Naive B cell (primary cell): ENCODE measurements around the gene VPS51. TPM values are rescaled to one million over a fixed set of nuclear protein-coding genes. Genes with fewer than 3 reads are reported as not detected.

Experiments
- ATAC-seq, 2 donors: fragments of 150-1000 bp; cut with Tn5 transposase; 2 replicates each; pipeline ENCODE4 v1.10.0; 2021; ENCODE audit warnings: low read depth in 2 of 2, mild to moderate bottlenecking in 2 of 2, moderate library complexity in 2 of 2
- DNase-seq: peaks from one replicate; pipeline ENCODE4 v3.0.0; 2022
- H3K27ac Mint-ChIP-seq, 6 donors: one replicate each; pipeline ENCODE4 v1.8.0; 2020 to 2022; ENCODE audit warnings: mild to moderate bottlenecking in 6 of 6, mixed read lengths in 6 of 6, moderate library complexity in 5 of 6, inconsistent platforms in 2 of 6
- H3K27me3 Mint-ChIP-seq, 3 donors: one replicate each; pipeline ENCODE4 v1.8.0; 2021 to 2022; ENCODE audit warnings: mixed read lengths in 3 of 3, mild to moderate bottlenecking in 1 of 3
- H3K36me3 Mint-ChIP-seq, 2 donors: one replicate each; pipeline ENCODE4 v1.8.0; 2020 to 2022; ENCODE audit warnings: mixed read lengths in 2 of 2, inconsistent platforms in 1 of 2, mild to moderate bottlenecking in 1 of 2
- H3K4me1 Mint-ChIP-seq, 3 donors: one replicate each; pipeline ENCODE4 v1.8.0; 2020 to 2022; ENCODE audit warnings: mixed read lengths in 3 of 3, inconsistent platforms in 1 of 3, mild to moderate bottlenecking in 1 of 3, moderate library complexity in 1 of 3
- H3K4me3 Mint-ChIP-seq, 8 donors: one replicate each; pipeline ENCODE4 v1.8.0; 2020 to 2022; ENCODE audit warnings: mild to moderate bottlenecking in 8 of 8, mixed read lengths in 8 of 8, moderate library complexity in 8 of 8, inconsistent platforms in 2 of 8
- H3K9me3 Mint-ChIP-seq, 7 donors: one replicate each; pipeline ENCODE4 v1.8.0; 2020 to 2022; ENCODE audit warnings: mixed read lengths in 7 of 7, mild to moderate bottlenecking in 5 of 7, inconsistent platforms in 2 of 7, moderate library complexity in 1 of 7
- polyA plus RNA-seq, 6 donors: library from polyadenylated mRNA; unstranded; fragments of 300-500 nt; fragmentation: Illumina TruSeq; gene quantifications; one replicate each; pipeline ENCODE4 v1.2.3, GENCODE V29; 2021; ENCODE audit warnings: low read depth in 6 of 6

Gene VPS51
- polyA plus RNA-seq, 6 donors from 2014 or later = 80.5 to 106 (median 91.2) TPM

DNA sequence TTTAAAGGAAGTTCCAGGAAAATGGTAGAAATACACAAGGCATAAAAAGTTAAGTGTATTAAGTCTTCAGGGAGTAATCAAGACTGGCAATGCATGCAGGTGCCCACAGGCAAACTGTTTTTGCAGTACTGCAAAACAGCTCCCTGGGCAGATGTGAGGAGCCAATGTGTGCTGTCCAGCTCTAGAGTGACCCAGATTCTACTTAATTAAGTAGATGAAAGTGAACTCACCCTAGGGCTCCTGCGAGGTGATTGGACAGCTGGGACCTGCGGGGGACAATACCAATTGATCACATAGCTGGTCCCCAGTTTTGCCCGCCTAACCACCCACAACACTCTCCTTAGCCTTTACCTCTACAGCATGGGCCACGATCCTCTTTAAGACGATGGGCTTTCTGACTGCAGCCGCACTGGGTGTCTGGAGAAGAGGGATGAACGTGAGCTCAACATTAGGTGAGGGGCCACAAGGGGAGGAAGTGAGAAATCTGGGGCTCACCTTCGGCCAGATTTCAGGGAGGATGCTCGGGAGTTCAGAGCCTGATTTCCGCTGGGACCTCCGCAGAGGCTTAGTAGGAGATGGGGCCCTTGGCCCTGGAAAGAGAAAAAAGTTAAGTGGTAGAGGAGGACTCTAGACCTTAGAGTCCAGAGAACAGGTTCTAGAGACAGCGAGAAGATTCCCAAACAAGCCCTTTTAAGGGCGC is 12.7 kb upstream of the VPS51 start:
- Mint-ChIP-seq H3K27ac (peak overlapping the region; percentile 94 to 99 (median 98)), H3K9me3 (no peaks in the 10 kb centered on the region), H3K27me3 (no peaks in the 10 kb centered on the region), H3K4me3 (peak overlapping the region; percentile 94 to 99 (median 96)), H3K36me3 (peaks cover 0 to 10% of the 10 kb centered on the region in 2 donors), H3K4me1 (peaks cover 33 to 40% (median 37%) of the 10 kb centered on the region in 3 donors)
- DNase-seq = no peak
- ATAC-seq = no peak

DNA sequence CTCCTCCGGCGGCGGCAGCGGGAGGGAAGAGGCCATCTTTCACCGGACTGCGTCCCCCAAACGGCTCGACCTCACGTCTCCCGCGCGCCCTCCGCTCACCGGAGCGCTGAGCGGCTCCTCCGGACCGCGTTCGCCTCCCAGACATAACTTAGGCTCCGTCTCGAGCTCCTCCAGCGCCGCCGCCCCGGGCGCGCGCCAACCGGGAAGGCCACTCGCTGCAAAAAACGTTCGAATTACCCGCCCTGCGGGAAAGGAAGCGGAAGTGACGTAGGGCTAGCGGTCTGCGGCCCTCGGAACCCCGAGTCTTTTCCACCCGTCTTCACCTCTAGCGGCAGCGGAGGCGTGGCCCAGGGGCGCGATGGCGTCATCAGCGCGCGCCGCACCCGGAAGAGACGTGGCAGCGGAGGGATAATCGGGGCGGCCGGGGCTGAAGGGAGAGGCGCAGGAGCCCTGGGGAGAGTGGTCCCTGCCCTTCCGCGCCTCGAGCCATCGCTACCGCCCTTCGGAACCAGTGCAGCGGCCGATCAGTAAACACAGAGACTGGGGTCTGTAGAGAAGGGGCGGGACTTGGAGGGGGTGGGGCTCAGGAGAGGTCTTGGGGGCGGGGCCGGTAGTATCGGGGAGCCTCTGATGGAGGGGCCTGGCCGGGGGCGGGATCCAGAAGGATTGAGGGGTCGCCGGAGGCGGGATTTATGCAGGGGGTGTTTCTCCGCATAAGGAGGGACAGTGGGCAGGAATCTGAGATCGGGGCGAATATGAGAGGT is 12.0 kb upstream of the VPS51 start, which contains the start of the genes CDCA5 and ZFPL1:
TSS of gene CDCA5 (minus strand) at position 207 of the 764 bp plus-strand sequence. CDS start at position 145, 62 bp downstream.
TSS of gene ZFPL1 (plus strand) at position 389 of the 764 bp plus-strand sequence. CDS start 477 bp downstream, outside the sequence.
- Mint-ChIP-seq H3K27me3 (no peaks in the 10 kb centered on the region), H3K9me3 (no peaks in the 10 kb centered on the region), H3K27ac (peak within 1 kb of the TSS; percentile 94 to 99 (median 98)), H3K4me3 (peak within 1 kb of the TSS; percentile 94 to 99 (median 96)), H3K4me1 (peaks cover 34 to 42% (median 35%) of the 10 kb centered on the region in 3 donors), H3K36me3 (peaks cover 6 to 17% of the 10 kb centered on the region in 2 donors)
- ATAC-seq = peak; percentile 94 to 95
- DNase-seq = peak; percentile 96

DNA sequence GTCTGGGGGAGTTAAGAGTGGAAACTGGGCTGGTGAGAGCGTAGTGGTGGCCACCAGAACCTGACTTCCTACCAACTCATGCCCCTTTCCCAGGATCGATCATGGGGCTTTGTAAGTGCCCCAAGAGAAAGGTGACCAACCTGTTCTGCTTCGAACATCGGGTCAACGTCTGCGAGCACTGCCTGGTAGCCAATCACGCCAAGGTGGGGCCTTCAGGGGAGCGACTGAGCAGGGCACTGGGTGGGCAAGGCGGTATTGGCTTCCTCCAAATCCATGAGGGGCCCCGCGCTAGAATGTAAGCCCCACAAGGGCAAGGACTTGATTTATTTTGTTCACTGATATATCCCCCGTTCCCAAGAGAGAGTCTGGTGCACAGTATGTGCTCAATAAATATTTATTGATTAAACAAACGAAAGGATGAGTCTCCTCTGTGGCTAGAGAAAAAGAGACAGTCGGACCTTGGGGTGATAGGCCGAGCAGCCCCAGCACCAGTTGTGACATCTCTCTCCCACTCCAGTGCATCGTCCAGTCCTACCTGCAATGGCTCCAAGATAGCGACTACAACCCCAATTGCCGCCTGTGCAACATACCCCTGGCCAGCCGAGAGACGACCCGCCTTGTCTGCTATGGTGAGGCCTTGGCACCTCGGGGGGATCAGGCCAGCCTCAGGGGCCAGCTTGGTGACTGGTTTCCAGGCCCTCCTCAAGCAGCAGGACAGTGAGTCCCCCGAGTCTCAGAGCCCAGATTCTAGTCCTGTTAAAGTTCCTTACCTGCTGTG is 11.2 kb upstream of the VPS51 start:
- peaks cover 10 to 19% of the 10 kb centered on the region in 2 donors for H3K36me3 Mint-ChIP-seq
- peak overlapping the region; percentile 94 to 99 (median 98) for H3K27ac Mint-ChIP-seq
- peaks cover 34 to 42% (median 35%) of the 10 kb centered on the region in 3 donors for H3K4me1 Mint-ChIP-seq
- H3K9me3 Mint-ChIP-seq = no peaks in the 10 kb centered on the region
- peak overlapping the region; percentile 94 to 99 (median 96) for H3K4me3 Mint-ChIP-seq
- no peaks in the 10 kb centered on the region for H3K27me3 Mint-ChIP-seq
- ATAC-seq (peak; percentile 9 to 10), DNase-seq (no peak)

DNA sequence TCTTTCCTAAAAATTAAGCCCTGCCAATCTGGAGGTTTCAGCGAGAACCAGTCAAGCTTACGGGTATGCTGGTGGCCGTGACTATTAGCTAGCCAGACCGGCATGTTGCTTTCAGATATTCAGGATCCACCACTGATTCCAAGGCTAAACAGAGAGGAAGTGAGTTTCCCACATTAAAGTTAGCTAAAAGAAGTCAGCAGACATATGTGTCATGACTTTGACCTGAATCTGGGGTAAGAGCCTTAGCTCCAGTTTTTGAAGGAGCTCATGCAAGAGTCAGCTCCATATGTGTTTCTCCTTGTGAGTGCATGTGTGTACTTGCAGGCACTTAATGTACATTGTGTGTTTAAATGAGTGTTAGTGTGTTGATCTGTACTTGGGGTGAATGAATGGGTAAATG is 10.6 kb upstream of the VPS51 start:
- peak overlapping the region in 5 of 6 donors; percentile 4 to 99 (median 69) for H3K27ac Mint-ChIP-seq
- peaks cover 10 to 19% of the 10 kb centered on the region in 2 donors for H3K36me3 Mint-ChIP-seq
- H3K4me1 Mint-ChIP-seq = peaks cover 34 to 42% (median 35%) of the 10 kb centered on the region in 3 donors
- no peak for DNase-seq
- no peaks in the 10 kb centered on the region for H3K27me3 Mint-ChIP-seq
- peak overlapping the region; percentile 94 to 99 (median 96) for H3K4me3 Mint-ChIP-seq
- no peak for ATAC-seq
- H3K9me3 Mint-ChIP-seq = no peaks in the 10 kb centered on the region

DNA sequence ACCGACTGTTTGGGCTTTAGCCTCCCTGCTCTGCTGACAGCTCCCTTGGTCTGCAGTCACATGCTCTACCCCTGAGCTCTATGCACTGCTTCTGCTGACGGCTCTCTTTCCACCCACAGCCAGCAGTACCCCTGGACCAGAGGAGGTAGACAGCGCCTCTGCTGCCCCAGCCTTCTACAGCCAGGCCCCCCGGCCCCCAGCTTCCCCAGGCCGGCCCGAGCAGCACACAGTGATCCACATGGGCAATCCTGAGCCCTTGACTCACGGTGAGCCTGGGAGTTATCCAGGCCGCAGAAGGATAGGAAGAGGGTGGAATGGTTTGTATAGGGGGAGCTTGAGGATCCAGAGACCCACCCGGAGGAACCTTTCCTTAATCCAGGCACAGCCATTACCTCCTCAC is 9.2 kb upstream of the VPS51 start:
- Mint-ChIP-seq H3K27me3 (no peaks in the 10 kb centered on the region), H3K9me3 (no peaks in the 10 kb centered on the region), H3K27ac (peak overlapping the region in 1 of 6 donors; percentile 85), H3K4me3 (peak overlapping the region in 2 of 8 donors; percentile 36 to 73), H3K4me1 (peaks cover 28 to 38% (median 34%) of the 10 kb centered on the region in 3 donors), H3K36me3 (peaks cover 10 to 19% of the 10 kb centered on the region in 2 donors)
- no peak for ATAC-seq
- no peak for DNase-seq

DNA sequence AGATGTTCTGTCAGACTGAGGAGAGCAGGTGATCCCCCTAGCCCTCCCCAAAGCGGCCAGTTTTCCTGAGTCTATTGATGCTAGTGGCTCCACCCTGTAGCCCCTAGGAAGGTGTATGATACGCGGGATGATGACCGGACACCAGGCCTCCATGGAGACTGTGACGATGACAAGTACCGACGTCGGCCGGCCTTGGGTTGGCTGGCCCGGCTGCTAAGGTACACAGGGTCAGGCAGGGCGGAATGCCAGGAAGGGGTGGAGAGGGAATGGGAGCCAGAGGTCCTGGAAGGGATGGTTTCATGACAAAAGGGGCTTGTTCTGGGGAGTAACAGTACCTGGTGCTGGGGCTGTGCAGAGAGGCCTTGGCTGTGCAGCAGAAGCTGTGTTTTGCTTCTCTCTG is 8.8 kb upstream of the VPS51 start:
- peak overlapping the region in 1 of 6 donors; percentile 85 for H3K27ac Mint-ChIP-seq

DNA sequence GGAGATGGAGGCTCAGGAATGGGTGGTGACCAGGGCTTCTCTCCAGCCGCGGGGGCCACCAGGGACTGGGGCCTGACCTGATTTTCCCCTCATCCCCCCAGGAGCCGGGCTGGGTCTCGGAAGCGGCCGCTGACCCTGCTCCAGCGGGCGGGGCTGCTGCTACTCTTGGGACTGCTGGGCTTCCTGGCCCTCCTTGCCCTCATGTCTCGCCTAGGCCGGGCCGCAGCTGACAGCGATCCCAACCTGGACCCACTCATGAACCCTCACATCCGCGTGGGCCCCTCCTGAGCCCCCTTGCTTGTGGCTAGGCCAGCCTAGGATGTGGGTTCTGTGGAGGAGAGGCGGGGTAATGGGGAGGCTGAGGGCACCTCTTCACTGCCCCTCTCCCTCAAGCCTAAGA is 8.2 kb upstream of the VPS51 start:
- no peak for DNase-seq
- no peak for ATAC-seq
- H3K36me3 Mint-ChIP-seq = peaks cover 10 to 19% of the 10 kb centered on the region in 2 donors
- H3K4me1 Mint-ChIP-seq = peaks cover 31 to 36% (median 33%) of the 10 kb centered on the region in 3 donors
- H3K27ac Mint-ChIP-seq = no peak overlapping the region
- H3K9me3 Mint-ChIP-seq = no peaks in the 10 kb centered on the region
- no peaks in the 10 kb centered on the region for H3K27me3 Mint-ChIP-seq
- H3K4me3 Mint-ChIP-seq = no peak overlapping the region

More for the DNA sequence above, 8.8 kb upstream of the VPS51 start:
- H3K27me3 Mint-ChIP-seq = no peaks in the 10 kb centered on the region
- peak overlapping the region in 1 of 8 donors; percentile 36 for H3K4me3 Mint-ChIP-seq
- peaks cover 10 to 19% of the 10 kb centered on the region in 2 donors for H3K36me3 Mint-ChIP-seq
- ATAC-seq (no peak), DNase-seq (no peak)
- peaks cover 28 to 38% (median 34%) of the 10 kb centered on the region in 3 donors for H3K4me1 Mint-ChIP-seq
- H3K9me3 Mint-ChIP-seq = no peaks in the 10 kb centered on the region

DNA sequence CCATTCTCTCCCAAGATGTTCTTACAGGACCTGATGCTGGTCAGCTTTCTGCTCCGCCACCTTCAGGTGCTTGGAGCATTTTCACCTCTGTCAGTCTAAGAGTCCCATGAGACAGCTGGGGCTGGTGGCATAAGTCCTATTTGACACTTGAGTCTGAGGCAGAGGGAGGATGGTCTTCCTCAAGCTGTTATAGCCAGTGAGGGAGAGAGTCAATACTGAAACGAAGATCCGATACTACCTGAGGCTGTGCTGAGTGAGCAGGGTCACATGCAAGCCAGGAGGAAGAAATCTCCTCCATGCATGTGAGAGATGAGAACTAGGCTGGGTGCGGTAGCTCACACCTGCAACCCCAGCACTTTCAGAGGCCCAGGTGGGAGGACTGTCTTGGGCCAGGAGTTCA is 6.4 kb upstream of the VPS51 start:
- H3K4me1 Mint-ChIP-seq = peaks cover 16 to 19% (median 18%) of the 10 kb centered on the region in 3 donors
- ATAC-seq (no peak), DNase-seq (no peak)
- H3K4me3 Mint-ChIP-seq = peak overlapping the region in 1 of 8 donors; percentile 64
- H3K27ac Mint-ChIP-seq = no peak overlapping the region
- no peaks in the 10 kb centered on the region for H3K27me3 Mint-ChIP-seq
- no peaks in the 10 kb centered on the region for H3K9me3 Mint-ChIP-seq
- peaks cover 10 to 19% of the 10 kb centered on the region in 2 donors for H3K36me3 Mint-ChIP-seq

DNA sequence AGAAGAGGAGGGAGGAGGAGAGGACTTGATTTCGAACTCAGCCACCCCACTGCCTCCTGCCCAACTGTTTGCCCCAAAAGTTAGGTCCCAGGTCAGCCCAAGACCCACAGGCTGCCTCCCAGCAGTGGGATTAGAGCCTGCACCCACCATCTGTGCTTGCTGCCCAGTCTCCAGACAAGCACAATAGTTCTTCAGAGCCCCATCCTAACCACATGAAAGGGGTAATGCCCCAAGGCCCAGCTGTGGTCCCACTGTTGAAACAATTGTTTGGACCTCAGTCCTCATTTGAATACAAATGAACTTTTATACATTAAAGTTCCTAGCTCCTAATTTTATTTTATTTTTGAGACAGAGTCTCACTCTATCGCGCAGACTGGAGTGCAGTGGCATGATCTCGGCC is 5.4 kb upstream of the VPS51 start:
- Mint-ChIP-seq H3K36me3 (peaks cover 10 to 15% of the 10 kb centered on the region in 2 donors), H3K4me3 (no peak overlapping the region)

DNA sequence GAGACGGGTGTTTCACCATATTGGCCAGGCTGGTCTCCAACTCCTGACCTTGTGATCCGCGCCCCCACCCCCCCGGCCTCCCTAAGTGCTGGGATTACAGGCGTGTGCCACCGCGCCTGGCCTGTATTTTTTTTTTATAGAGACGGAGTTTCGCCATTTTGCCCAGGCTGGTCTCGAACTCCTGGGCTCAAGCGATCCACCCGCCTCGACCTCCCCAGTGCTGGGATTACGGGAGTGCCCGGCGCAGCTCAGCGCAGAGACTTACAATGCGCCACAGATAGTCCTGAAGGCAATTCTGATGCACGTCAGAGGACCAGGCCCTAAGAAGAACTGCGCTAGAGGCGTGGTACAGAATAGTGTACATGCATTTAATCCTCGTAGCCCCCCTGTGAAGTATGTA is 587 bp upstream of the VPS51 start:
- ATAC-seq (no peak), DNase-seq (no peak)
- Mint-ChIP-seq H3K4me3 (peak overlapping the region in 7 of 8 donors; percentile 81 to 96 (median 92)), H3K36me3 (no peaks in the 10 kb centered on the region), H3K27me3 (no peaks in the 10 kb centered on the region), H3K27ac (peak overlapping the region in 4 of 6 donors; percentile 63 to 98 (median 91)), H3K9me3 (no peaks in the 10 kb centered on the region), H3K4me1 (peaks cover 11 to 25% (median 17%) of the 10 kb centered on the region in 3 donors)

More for the DNA sequence above, 5.4 kb upstream of the VPS51 start:
- Mint-ChIP-seq H3K4me1 (peaks cover 10 to 12% (median 11%) of the 10 kb centered on the region in 3 donors), H3K27ac (peak overlapping the region in 1 of 6 donors; percentile 85), H3K9me3 (no peaks in the 10 kb centered on the region), H3K27me3 (no peaks in the 10 kb centered on the region)
- ATAC-seq (no peak), DNase-seq (no peak)

DNA sequence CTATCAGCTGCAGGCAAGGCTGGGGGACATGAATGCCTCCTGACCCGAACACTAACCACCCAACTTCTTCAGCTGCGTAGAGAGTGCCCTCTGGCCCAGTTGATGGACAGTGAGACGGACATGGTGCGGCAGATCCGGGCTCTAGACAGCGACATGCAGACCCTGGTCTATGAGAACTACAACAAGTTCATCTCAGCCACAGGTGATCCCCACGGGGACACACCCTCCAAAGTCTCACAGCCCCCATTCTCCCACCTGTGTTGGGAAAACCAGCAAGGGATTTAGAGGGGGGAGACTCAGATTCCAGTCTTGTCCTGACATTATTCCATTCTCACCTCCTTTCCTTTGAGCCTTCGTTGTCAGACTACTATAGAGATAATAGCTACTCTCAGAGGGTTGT is 912 bp downstream of the VPS51 start:
- ATAC-seq = no peak
- no peaks in the 10 kb centered on the region for H3K27me3 Mint-ChIP-seq

DNA sequence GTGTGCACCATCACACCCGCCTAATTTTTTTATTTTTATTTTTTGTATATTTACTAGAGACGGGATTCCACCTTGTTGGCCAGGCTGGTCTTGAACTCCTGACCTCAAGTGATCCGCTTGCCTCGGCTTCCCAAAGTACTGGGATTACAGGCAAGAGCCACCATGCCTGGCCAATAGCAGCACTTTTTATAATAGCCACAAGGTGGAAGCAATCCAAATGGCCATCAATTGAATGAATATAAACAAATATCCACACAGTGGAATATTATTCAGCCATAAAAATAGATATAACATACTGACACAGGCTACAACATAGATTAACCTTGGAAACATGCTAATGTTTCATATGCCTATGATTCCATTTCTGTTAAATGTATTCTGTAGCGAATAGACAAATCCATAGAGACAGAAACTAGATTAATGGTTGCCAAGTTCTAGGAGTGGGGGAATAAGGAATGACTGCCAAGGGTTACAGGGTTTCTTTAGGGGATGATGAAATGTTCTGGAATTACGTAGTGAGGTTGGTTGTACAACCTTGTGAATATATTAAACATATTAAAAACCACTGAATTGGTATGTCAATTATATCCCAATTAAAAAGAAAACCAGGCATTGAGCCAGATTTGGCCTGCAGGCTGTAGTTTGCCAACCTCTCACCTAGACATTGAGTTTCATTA is 4.8 kb downstream of the VPS51 start:
- no peak overlapping the region for H3K4me3 Mint-ChIP-seq
- no peaks in the 10 kb centered on the region for H3K27me3 Mint-ChIP-seq
- no peak for ATAC-seq
- no peaks in the 10 kb centered on the region for H3K36me3 Mint-ChIP-seq
- H3K9me3 Mint-ChIP-seq = no peaks in the 10 kb centered on the region
- peaks cover 12 to 30% (median 23%) of the 10 kb centered on the region in 3 donors for H3K4me1 Mint-ChIP-seq
- H3K27ac Mint-ChIP-seq = peak overlapping the region in 1 of 6 donors; percentile 29
- no peak for DNase-seq

More for the DNA sequence above, 912 bp downstream of the VPS51 start:
- Mint-ChIP-seq H3K4me3 (peak overlapping the region; percentile 81 to 96 (median 94)), H3K4me1 (peaks cover 11 to 25% (median 17%) of the 10 kb centered on the region in 3 donors), H3K36me3 (no peaks in the 10 kb centered on the region), H3K9me3 (no peaks in the 10 kb centered on the region), H3K27ac (peak overlapping the region in 4 of 6 donors; percentile 60 to 97 (median 79))
- DNase-seq = no peak
